GM12878 (cell line): Measurements from ENCODE around the gene HTR4. TPM values are rescaled to one million over a fixed set of nuclear protein-coding genes. Genes with fewer than 3 reads are reported as not detected.

Experiments
- BACH1 ChIP-seq: fragments of 450-650 bp; IDR thresholded peaks from 2 replicates; pipeline ENCODE4 v1.6.1; 2017; ENCODE audit warnings: mild to moderate bottlenecking, borderline replicate concordance
- MTA2 ChIP-seq: fragments of 450-650 bp; IDR thresholded peaks from 2 replicates; pipeline ENCODE4 v1.6.1; 2016; ENCODE audit warnings: low read depth, mild to moderate bottlenecking, moderate library complexity
- POU2F2 ChIP-seq: IDR thresholded peaks from 3 replicates; pipeline ENCODE4 v1.6.1; 2011; ENCODE audit warnings: low read depth, mild to moderate bottlenecking, low read length, borderline replicate concordance
- ZNF274 ChIP-seq: IDR thresholded peaks from one replicate; pipeline ENCODE4 v1.8.0; 2011; ENCODE audit not compliant: insufficient read length, insufficient read depth
- polyA plus RNA-seq, 11 experiments: library from polyadenylated mRNA; depleted of rRNA in 4 of 11; unstranded in 6 of 11; stranded (reverse) in 5 of 11; fragments of >200 nt; fragmentation: Nextera tagmentation in 4 of 11; fragmentation: Illumina TruSeq in 1 of 11; extraction: Ambion mirVana in 4 of 11; extraction: Trizol in 1 of 11; gene quantifications; 1 replicate in 1 of 11; 2 replicates in 10 of 11; pipeline versions ENCODE4 v1.2.1 to v1.2.3, GENCODE V29; 2011 to 2016; ENCODE audit warnings: inconsistent platforms in 2 of 11, missing spikeins in 2 of 11, low read depth in 1 of 11
- total RNA-seq, 4 experiments: library from RNA; depleted of rRNA in 3 of 4; stranded (reverse); fragments of >200 nt in 3 of 4; fragmentation: Illumina TruSeq in 1 of 4; extraction: Trizol in 1 of 4; gene quantifications; 2 replicates each; pipeline versions ENCODE4 v1.2.1 to v1.2.3, GENCODE V29; 2013 to 2021
- TF ChIP-seq, protein P1 (sequence below): fragments of 450-650 bp; IDR thresholded peaks from 2 replicates; pipeline ENCODE4 v1.6.1; 2017; ENCODE audit warnings: mild to moderate bottlenecking, moderate library complexity
- TF ChIP-seq, protein P2 (sequence below): IDR thresholded peaks from 2 replicates; pipeline ENCODE4 v1.6.1; 2012; ENCODE audit warnings: low read depth, low read length, improper control_type of control experiment
- TF ChIP-seq, protein P3 (sequence below): fragments of 450-650 bp; IDR thresholded peaks from 2 replicates; pipeline ENCODE4 v1.6.1; 2017; ENCODE audit warnings: mild to moderate bottlenecking, low read depth, inconsistent platforms; ENCODE audit not compliant: poor library complexity, severe bottlenecking
- TF ChIP-seq, protein P4 (sequence below), 3 experiments: IDR thresholded peaks in 2 of 3; conservative IDR thresholded peaks in 1 of 3; 2 replicates each; pipeline ENCODE4 v1.5.1; 2011; ENCODE audit warnings: low read depth in 3 of 3, low read length in 3 of 3, mild to moderate bottlenecking in 3 of 3, control low read depth in 2 of 3, moderate library complexity in 2 of 3, inconsistent platforms in 1 of 3, mixed read lengths in 1 of 3; ENCODE audit not compliant: control insufficient read depth in 2 of 3, insufficient read depth in 1 of 3; ENCODE audit errors: extremely low read depth in 1 of 3
- TF ChIP-seq, protein P5 (sequence below): fragments of 450-650 bp; IDR thresholded peaks from 2 replicates; pipeline ENCODE4 v1.6.1; 2016; ENCODE audit warnings: mild to moderate bottlenecking

HTR4 gene
- total and polyA plus RNA-seq, 10 of the 15 experiments (the other 5 are each of a cell fraction or from before 2014, with no cell fraction given) = not detected

DNA sequence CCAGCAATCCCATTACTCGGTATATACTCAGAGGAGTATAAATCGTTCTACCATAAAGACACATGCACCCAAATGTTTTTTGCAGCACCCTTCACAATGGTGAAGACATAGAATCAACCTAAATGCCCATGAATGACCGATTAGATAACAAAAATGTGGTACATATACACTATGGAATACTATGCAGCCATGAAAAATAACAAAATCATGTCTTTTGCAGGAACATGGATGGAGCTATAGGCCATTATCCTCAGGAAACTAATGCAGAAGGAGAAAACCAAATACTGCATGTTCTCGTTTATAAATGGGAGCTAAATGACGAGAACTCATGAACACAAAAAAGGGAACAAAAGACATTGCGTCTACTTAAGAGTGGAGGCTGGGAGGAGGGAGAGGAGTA is 114.5 kb downstream of the HTR4 start (continued):
- TF ChIP-seq, protein P1, sequence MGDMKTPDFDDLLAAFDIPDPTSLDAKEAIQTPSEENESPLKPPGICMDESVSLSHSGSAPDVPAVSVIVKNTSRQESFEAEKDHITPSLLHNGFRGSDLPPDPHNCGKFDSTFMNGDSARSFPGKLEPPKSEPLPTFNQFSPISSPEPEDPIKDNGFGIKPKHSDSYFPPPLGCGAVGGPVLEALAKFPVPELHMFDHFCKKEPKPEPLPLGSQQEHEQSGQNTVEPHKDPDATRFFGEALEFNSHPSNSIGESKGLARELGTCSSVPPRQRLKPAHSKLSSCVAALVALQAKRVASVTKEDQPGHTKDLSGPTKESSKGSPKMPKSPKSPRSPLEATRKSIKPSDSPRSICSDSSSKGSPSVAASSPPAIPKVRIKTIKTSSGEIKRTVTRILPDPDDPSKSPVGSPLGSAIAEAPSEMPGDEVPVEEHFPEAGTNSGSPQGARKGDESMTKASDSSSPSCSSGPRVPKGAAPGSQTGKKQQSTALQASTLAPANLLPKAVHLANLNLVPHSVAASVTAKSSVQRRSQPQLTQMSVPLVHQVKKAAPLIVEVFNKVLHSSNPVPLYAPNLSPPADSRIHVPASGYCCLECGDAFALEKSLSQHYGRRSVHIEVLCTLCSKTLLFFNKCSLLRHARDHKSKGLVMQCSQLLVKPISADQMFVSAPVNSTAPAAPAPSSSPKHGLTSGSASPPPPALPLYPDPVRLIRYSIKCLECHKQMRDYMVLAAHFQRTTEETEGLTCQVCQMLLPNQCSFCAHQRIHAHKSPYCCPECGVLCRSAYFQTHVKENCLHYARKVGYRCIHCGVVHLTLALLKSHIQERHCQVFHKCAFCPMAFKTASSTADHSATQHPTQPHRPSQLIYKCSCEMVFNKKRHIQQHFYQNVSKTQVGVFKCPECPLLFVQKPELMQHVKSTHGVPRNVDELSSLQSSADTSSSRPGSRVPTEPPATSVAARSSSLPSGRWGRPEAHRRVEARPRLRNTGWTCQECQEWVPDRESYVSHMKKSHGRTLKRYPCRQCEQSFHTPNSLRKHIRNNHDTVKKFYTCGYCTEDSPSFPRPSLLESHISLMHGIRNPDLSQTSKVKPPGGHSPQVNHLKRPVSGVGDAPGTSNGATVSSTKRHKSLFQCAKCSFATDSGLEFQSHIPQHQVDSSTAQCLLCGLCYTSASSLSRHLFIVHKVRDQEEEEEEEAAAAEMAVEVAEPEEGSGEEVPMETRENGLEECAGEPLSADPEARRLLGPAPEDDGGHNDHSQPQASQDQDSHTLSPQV = no peak
- TF ChIP-seq ZNF274 (no peak), MTA2 (no peak), BACH1 (no peak), POU2F2 (no peak)
- TF ChIP-seq, protein P2, sequence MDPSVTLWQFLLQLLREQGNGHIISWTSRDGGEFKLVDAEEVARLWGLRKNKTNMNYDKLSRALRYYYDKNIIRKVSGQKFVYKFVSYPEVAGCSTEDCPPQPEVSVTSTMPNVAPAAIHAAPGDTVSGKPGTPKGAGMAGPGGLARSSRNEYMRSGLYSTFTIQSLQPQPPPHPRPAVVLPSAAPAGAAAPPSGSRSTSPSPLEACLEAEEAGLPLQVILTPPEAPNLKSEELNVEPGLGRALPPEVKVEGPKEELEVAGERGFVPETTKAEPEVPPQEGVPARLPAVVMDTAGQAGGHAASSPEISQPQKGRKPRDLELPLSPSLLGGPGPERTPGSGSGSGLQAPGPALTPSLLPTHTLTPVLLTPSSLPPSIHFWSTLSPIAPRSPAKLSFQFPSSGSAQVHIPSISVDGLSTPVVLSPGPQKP = no peak
- TF ChIP-seq, protein P3, sequence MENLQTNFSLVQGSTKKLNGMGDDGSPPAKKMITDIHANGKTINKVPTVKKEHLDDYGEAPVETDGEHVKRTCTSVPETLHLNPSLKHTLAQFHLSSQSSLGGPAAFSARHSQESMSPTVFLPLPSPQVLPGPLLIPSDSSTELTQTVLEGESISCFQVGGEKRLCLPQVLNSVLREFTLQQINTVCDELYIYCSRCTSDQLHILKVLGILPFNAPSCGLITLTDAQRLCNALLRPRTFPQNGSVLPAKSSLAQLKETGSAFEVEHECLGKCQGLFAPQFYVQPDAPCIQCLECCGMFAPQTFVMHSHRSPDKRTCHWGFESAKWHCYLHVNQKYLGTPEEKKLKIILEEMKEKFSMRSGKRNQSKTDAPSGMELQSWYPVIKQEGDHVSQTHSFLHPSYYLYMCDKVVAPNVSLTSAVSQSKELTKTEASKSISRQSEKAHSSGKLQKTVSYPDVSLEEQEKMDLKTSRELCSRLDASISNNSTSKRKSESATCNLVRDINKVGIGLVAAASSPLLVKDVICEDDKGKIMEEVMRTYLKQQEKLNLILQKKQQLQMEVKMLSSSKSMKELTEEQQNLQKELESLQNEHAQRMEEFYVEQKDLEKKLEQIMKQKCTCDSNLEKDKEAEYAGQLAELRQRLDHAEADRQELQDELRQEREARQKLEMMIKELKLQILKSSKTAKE = no peak
- TF ChIP-seq, protein P4, sequence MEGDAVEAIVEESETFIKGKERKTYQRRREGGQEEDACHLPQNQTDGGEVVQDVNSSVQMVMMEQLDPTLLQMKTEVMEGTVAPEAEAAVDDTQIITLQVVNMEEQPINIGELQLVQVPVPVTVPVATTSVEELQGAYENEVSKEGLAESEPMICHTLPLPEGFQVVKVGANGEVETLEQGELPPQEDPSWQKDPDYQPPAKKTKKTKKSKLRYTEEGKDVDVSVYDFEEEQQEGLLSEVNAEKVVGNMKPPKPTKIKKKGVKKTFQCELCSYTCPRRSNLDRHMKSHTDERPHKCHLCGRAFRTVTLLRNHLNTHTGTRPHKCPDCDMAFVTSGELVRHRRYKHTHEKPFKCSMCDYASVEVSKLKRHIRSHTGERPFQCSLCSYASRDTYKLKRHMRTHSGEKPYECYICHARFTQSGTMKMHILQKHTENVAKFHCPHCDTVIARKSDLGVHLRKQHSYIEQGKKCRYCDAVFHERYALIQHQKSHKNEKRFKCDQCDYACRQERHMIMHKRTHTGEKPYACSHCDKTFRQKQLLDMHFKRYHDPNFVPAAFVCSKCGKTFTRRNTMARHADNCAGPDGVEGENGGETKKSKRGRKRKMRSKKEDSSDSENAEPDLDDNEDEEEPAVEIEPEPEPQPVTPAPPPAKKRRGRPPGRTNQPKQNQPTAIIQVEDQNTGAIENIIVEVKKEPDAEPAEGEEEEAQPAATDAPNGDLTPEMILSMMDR (IDR thresholded peaks at IDR 0.05 in 2 of 3, conservative IDR thresholded peaks at IDR 0.05 in 1 of 3; ENCODE audit: control insufficient read depth in 2 of 3, extremely low read depth in 1 of 3, insufficient read depth in 1 of 3, low read depth in 3 of 3, low read length in 3 of 3) = no peak
- TF ChIP-seq, protein P5, sequence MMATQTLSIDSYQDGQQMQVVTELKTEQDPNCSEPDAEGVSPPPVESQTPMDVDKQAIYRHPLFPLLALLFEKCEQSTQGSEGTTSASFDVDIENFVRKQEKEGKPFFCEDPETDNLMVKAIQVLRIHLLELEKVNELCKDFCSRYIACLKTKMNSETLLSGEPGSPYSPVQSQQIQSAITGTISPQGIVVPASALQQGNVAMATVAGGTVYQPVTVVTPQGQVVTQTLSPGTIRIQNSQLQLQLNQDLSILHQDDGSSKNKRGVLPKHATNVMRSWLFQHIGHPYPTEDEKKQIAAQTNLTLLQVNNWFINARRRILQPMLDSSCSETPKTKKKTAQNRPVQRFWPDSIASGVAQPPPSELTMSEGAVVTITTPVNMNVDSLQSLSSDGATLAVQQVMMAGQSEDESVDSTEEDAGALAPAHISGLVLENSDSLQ = no peak
- TF ChIP-seq, all 136 proteins: peak for 0
